ENCODE data around the gene UCHL1.

The UCHL1 gene

GRCh38 chr4:41282366-41282765, 25.6 kb downstream of the UCHL1 start:
- DNase-seq (ENCODE audit: low read depth, low spot score): no peak
- H3K4me3 ChIP-seq (ENCODE audit: low read depth, low read length): no peak overlapping the region
- in situ Hi-C loops (cut with HindIII; ENCODE audit: low sequenced_read_pairs): no loop called here
- no peak for TF ChIP-seq CTCF (IDR thresholded peaks at IDR 0.05; ENCODE audit: low read depth, low read length)

DNA sequence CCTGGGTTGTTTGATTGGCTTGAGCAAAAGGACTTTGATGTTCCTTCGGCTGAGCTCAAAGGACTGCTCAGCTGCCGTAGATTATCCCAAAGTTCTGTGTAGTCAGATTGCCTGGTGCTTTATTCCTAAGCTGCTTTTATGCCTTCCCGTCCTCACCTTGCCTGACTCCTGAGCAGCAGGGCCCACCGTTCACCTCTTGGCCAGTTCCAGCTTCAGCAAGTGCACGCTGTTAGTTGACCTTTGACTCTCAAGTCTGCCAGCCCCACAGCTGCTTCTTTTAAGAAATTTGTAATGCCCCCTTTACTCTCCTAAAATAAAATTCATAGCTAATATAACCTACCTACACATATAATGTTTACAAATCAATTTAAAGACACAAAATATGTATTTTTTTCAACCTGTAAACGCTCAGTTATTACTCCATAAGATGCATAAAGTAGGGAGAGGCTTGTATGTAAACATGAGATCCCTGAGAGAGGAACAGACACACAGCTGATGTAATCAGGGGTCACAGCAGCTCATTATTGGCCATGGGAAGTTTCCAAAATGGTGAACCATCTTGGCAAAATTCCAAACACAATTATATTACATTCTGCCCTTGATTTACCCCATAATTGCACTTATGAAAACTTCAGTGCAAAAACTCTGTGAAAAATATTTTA, 28.6 kb downstream of the UCHL1 start:
- no peak for DNase-seq (ENCODE audit: low read depth, low spot score)
- in situ Hi-C loops (cut with HindIII; ENCODE audit: low sequenced_read_pairs): no loop called here
- TF ChIP-seq CTCF (IDR thresholded peaks at IDR 0.05; ENCODE audit: low read depth, low read length): no peak
- no peak overlapping the region for H3K4me3 ChIP-seq (ENCODE audit: low read depth, low read length)

DNA sequence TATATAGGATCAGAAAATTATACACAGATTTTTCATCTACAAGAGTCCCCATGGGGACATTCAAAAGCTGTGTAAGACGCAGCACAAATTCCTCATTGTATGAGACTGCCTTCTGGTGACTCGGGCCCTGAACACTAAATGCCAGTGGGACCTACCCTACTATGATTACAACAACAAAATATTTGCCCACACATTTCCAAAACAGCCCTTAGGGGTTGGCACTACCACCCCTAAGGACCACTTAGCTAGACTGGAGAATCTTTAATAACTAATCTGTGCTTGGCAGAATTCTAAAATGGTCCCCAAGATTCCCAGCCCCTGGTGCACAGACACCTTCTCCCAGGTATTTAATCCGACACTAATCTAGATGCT, 29.1 kb downstream of the UCHL1 start:
- in situ Hi-C loops (cut with HindIII; ENCODE audit: low sequenced_read_pairs): no loop called here
- DNase-seq (ENCODE audit: low read depth, low spot score): no peak
- H3K4me3 ChIP-seq (ENCODE audit: low read depth, low read length): no peak overlapping the region
- no peak for TF ChIP-seq CTCF (IDR thresholded peaks at IDR 0.05; ENCODE audit: low read depth, low read length)

- no peak overlapping the region for H3K4me3 ChIP-seq (ENCODE audit: low read depth, low read length)
Measured at GRCh38 chr4:41287005-41287404, 30.3 kb downstream of the UCHL1 start.

DNA sequence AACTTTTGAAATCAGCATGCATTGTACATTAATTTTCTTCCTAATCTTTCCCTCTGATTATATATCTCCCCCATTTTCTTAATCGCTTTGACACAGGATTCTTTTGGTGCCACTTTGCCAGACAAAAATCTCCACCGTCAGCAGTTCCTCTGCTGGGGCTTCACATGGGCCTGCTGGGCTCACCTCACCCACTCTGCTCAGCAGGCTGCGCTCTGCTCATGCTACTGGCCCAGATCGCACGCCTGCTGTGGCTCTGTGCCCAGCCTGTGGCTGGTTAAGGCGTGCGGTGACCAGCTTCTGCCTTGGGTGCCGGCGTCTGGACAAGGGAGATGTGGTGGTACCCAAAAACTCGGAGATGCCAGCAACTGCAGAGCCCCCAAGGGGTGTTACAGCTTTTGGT, 31.1 kb downstream of the UCHL1 start:
- no peak for TF ChIP-seq CTCF (IDR thresholded peaks at IDR 0.05; ENCODE audit: low read depth, low read length)
- in situ Hi-C loops (cut with HindIII; ENCODE audit: low sequenced_read_pairs): no loop called here
- no peak for DNase-seq (ENCODE audit: low read depth, low spot score)
- no peak overlapping the region for H3K4me3 ChIP-seq (ENCODE audit: low read depth, low read length)

More at GRCh38 chr4:41287005-41287404, 30.3 kb downstream of the UCHL1 start:
- no peak for DNase-seq (ENCODE audit: low read depth, low spot score)
- TF ChIP-seq CTCF (IDR thresholded peaks at IDR 0.05; ENCODE audit: low read depth, low read length): no peak
- in situ Hi-C loops (cut with HindIII; ENCODE audit: low sequenced_read_pairs): no loop called here

- in situ Hi-C loops (cut with HindIII; ENCODE audit: low sequenced_read_pairs): no loop called here
- no peak overlapping the region for H3K4me3 ChIP-seq (ENCODE audit: low read depth, low read length)
- no peak for DNase-seq (ENCODE audit: low read depth, low spot score)
- no peak for TF ChIP-seq CTCF (IDR thresholded peaks at IDR 0.05; ENCODE audit: low read depth, low read length)
Measured at GRCh38 chr4:41288254-41288653, 31.5 kb downstream of the UCHL1 start.

Data from astrocyte of the spinal cord (primary cell).